CD4-positive, alpha-beta T cell treated with Interleukin-12 subunit alpha and Interleukin-12 subunit beta, for 1 hour (primary cell): Measurements from ENCODE around the gene PJA1.

ENCODE experiments used
- DNase-seq: peaks from one replicate; pipeline ENCODE4 v3.0.0-alpha.2; 2020

Gene PJA1

GRCh38 chrX:69163936-69164741 is 1.1 kb downstream of the PJA1 start:
- peak; percentile 75 for DNase-seq

DNA sequence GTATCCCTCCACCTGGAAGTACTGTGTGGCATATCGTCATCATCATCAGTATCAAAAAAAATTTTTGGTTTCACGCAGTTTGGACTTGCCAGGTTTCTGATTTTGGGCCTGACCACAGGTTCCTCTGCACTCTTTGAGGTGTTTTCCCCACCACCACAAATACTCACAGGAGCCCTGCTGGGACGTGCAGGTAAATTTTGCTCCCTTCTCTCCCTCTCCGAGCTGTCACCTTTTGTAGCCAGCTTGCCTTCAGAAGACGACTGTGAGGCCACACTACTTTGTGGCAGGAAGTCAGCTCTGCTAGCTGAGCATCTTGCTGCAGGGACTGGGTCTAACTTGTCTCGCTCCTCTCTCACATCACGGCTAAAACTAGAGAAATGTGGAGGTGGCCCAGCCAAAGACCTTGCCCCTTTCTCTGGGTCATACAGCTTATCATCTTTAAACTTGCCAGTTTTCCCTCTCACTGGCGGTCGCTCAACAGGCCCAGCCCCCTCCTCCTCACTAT is 2.8 kb downstream of the PJA1 start:
- peak; percentile 29 for DNase-seq

DNA sequence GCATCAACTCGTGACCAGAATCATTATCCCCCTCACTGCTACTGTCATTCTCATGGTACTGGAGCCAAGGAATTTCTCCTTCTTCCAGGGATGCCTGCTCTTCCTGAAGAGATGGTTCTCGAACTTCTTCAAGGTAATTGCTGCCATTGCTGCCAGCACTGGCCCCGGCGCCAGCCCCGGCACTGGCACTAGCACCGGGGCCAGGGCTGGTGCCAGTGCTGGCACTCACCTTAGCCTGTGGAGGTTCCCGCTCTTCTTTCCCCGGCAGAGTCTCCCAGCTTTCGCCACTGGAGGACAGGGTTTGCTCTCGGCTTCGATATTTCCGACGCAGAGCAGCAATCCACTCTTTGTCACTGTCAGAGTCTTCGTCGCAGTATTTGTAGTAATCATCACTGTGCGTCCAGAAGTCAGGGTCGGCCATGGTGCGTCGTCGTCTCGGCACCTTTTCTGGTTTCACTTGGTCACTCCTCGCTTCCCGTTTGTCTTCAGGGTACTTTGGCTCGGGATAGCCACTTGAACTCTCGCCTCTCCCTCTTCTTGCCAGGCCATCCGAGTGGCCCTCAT is 3.4 kb downstream of the PJA1 start:
- DNase-seq: no peak

- DNase-seq: no peak
These were observed 3.9 kb downstream of the PJA1 start for GRCh38 chrX:69161371-69161770.

DNA sequence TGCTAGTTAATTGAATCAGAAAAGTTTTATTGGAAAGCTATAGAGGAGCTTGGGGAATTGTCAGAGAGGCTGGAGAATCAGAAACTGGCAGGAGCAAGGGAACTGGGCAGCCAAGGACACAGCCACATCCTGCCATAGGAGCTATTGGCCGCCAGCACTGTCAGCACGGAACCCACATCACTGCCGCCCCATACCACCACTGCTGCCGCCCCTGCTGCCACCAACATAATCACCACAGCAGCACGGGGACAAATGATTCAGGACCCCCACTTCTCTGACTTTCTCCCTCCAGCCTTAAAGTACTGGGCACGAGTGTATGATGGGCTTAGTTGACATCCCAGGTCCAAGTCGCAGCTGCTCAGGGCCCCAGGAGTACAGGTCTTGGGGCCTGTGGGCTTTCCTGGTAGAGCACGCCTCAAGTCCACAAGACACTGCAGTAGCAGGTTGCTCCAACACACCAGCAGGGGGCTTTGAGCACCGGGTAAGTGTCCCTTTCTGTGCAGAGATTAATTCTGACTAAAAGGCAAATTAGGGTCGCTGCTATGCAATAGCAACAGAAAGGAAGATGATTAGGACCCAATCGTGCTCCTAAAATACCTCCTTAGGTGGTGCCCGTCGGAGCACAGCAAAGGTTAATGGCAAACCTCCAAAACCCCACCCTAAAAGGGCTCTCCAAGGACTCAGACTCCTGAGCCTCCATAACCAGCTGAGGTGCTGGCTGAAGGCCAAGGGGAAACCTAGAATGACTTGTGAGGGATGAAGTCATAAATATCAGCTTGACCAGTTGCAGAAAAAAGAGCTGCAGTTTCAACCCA is 6.9 kb downstream of the PJA1 start:
- peak; percentile 33 for DNase-seq

DNA sequence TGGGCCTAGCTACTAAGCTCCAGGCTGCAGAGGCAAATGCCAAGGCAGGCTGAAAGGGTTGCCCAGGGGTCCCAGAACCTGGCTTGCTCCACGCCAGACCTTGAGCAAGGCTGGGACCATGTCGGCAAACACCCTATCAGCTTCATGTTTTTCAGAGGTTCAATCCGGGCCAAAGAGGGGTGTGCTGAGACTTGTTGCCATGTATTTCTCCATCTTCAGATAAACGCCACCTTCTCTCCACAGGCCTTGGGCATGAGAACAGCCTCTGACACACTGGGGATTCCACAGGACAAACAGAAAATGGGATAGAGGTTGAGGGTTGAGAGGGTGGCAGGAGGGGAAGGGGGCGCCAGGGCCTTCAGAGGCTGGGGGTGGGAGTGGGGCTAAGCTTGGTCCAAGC is 8.6 kb downstream of the PJA1 start:
- DNase-seq: no peak

DNA sequence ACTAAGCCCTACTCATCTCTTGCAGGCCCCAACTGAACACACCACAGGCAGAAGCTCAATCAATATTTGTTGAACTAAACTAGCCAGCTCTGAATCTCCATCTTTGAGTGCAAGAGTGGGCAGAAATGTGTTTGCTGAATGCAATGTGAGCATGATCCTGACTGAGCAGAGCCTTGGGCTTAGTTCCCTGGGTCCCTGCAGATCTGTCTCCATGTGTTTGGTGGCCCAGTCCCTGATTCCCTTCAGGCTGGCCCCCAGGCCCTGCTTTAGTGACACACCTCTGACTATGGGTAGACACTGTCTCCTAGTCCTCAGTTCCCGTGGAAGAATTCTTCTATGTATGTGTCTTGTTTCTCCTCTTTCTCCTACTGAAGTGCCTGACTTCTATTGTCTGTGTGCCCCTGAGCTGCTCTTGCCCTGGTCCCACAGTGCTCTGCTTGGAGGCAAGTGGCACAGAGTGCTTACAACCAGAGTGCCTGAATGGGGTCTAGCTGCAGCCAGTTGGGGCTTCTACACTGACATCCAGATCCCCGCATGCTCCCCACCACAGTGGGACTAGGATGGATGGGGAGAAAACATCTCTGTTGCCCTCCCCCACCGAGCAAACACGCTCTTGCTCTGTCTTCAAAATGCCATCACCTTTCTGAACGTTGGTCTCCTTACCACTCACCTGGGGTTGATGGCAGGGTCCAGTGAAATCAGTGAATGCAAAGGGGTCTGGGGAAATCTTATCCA is 9.3 kb downstream of the PJA1 start:
- no peak for DNase-seq

DNA sequence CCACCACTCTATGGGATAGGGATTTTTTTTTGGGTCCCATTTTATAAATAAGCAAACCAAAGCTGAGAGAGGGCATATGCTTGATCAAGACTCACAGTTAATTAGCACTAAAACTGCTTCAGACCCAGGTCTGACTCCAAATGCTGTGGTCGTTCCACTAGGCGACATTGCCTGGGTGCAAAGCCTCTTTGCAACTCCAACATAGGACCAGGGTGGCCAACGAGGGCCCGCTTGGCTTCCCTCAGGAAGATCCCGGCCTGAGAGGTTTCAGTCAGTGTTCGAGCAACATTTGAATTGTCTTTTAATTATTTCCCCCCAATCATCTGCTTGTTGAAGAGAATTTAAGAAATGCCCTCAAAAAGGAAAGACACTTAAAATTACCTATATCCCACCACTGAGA is 11.2 kb downstream of the PJA1 start:
- DNase-seq: no peak

DNA sequence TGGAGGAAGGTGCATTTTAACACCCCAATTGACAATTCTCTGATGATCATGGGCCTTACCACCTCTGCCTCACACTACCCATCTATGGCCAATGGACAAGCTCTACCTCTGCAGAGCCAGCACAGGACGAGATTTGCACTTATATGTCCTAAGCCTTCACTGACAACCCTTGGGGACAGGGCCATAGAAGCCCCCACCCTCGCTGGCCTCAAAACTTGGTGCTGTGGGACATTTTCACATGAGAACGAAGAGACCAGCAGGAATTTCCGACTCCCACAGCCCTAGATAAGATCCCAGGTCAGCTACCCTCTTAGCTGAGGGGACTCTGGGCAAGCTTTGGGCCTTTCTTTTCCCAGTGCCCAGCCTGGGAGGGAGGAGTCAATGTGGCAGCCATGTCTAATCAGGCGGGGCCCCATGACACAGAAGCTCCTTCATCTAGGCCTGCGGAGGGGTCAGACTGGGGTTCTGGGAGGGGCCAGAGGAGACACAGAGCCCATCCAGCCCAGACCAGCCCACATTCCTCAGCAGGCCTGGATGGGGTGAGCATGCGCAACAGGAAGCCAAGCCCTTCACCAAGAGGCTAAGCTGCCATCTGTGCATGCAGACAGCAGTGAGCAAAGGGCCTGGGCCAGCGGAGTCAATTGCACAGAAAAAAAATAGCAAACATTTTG is 12.1 kb downstream of the PJA1 start:
- DNase-seq: no peak

DNA sequence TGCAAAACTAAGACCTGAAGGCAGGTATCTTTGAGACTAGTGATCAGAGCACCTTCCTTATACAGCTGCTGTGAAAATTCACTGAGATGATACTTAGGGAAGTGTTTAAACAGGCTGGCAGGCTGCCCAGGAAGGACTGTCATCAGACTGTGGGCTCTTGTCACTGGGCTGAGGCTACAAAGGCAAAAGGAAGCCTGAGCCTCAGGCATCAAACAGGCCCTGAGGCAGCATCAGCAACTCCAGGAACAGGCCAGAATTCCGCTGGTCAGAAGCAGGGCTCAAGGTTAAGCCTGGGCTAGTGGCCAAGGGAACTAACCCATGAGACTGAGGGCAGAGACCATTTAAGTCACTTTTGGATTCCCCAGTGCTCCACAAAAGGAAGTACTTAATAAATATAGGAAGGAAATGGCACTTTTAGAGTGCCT is 12.8 kb downstream of the PJA1 start:
- no peak for DNase-seq

GRCh38 chrX:69151866-69152284 is 13.4 kb downstream of the PJA1 start:
- DNase-seq: no peak

- no peak for DNase-seq
These were observed 14.8 kb downstream of the PJA1 start for GRCh38 chrX:69150281-69150960.

DNA sequence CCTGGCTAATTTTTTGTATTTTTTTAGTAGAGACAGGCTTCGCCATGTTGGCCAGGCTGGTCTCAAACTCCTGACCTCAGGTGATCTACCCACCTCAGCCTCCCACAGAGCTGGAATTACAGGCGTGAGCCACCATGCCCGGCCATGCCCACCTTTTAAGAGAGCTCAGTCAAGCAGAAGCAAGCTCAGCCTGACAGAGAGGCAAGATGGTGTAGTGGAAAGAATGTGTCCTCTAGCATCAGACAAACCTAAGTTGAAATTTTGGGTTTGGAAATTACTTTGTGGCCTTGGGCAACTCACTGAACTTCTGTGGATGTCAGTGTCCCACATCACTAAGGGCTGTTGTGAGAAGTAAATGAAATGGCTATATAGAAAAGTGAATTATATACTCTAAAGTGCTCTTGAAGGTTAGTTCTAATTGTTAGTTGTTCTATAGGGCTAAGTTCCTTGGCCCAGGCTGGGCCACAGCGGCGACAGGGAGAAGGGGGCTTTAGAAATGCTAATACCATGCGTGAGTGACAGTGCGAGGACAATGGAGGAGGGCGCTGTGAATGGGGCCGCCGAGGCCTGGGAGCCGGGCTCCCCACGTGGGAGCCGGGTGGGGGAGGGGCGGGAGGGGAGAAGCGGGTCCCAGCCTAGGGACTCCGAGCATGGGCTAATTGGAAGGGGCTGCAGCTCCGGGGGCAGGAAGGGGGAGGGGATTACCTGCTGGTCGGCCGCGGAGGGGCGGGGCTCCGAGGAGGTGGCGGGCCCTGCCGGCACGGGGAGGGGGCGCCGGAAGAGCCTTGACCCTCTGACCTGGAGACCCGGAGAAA is 15.6 kb downstream of the PJA1 start:
- no peak for DNase-seq

DNA sequence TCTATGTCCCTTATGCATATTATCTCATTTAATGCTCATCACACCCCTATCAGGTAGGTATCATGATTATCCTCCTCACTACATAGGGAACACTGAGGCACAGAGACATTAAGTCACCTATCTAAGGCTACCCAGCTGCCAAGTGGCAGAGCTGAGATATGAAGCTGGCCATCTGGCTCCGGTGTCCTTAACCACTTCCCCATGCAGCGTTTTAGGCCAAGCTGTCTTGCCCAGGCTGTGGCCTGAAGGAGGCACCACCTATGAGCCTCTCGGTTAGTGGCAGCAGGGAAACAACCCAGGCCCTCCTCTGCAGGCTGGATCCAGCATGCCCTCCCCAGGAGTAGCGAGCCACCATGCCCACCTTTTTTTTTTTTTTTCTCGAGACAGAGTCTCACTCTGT is 16.3 kb downstream of the PJA1 start:
- DNase-seq: no peak

DNA sequence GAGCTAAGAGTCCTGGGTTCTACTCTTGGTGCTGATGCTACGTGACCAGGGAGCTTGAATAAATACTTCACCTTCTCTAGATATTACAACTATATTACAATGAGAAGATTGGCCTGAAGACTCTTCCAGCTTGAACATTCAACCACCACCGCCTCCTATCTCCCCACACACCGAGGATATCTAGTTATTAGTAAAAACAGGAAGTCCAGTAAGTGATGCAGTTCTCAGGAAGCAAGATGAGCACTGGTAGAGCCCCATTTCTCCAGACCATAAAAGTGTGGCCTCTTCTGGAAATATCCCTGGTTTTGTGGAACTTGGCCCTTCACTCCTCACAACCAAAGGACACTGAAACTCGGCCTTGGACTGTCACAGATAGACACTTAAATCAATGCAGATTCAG is 18.5 kb downstream of the PJA1 start:
- no peak for DNase-seq

GRCh38 chrX:69145714-69146113 is 19.5 kb downstream of the PJA1 start:
- DNase-seq: no peak

GRCh38 chrX:69144838-69145680 is 20.2 kb downstream of the PJA1 start:
- DNase-seq: no peak

DNA sequence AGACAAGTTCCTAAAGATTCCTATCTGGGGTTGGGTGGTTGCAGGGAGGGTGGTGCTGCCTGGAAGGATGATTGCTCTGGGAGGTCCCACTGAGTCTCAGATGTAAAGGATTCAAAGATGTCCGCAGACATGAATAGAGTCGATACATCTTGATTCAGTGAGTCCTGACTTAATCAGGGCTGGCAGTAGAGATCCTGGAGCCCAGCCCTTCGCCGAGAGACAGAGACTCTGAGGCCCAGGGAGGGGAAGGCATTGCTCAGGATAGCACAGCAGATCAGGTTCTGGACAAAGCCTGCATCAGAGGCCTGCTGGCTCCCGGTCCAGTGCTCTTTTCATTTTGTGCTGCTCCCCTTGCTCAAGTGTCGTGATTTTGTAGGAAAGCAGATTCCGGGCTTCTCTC is 21.7 kb downstream of the PJA1 start:
- no peak for DNase-seq

GRCh38 chrX:69142788-69143469 is 22.3 kb downstream of the PJA1 start:
- no peak for DNase-seq
